ENCODE results near the gene OGFOD3.

OGFOD3 gene

DNA sequence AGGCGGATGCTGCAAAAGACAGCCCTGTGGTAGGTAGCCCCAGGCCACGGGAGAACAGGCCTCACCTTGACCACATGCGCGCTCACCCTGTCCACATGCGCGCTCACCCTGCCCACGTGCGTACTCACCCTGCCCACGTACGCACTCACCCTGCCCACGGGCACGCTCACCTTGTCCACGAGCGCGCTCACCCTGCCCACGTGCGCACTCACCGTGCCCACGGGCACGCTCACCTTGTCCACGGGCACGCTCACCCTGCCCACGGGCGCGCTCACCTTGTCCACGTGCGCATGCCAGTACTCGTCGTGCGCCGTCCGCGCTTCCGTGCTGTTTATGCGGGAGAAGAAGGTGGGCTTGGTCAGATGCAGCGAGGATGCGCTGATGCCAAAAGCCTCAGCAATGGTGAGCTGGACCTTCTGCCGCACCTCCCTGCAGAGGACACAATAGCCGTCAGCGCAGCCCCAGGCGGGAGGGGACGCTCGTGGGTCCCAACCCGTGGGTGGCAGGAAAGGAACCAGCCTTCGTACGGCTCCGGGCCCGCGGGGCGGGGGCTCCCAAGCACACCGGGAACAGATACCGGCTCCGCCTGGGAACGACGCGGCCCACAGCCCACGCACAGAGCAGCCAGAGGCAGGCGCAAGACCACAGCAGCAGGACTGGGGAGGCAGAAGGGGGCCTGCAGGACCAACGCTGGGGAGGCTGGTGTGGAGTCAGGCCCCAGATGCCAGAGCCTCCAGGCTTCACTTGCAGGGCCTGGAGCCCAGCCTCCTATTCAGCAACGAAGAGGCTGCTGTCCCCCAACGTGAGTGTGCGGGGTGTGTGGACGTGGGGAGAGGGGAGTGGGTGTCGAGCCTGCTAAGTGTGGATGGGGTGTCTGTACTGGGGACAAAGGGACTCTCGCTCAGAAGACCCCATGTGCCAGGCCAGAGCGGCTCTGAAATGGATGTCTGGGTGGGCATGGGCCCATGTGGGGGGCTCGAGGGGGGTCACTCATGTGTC is 14.4 kb downstream of the OGFOD3 start:
- DNase-seq = no peak

DNA sequence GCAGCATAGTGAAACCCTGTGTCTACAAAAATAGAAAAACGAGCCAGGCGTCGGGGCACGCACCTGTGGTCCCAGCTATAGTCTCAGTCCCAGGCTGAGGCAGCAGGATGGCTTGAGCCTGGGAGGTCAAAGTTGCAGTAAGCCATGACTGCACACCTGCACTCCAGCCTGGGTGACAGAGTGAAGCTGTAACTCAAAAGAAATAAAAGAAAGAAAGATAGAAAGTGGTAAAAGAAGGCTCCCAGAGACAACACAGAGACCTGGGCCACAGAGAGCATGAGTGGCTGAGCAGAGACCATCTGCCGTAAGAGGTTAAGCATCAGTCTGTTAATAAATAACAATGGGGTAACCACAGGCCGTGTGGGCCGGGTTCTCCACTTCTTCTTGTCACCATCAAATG is 15.5 kb downstream of the OGFOD3 start:
- no peak for DNase-seq

DNA sequence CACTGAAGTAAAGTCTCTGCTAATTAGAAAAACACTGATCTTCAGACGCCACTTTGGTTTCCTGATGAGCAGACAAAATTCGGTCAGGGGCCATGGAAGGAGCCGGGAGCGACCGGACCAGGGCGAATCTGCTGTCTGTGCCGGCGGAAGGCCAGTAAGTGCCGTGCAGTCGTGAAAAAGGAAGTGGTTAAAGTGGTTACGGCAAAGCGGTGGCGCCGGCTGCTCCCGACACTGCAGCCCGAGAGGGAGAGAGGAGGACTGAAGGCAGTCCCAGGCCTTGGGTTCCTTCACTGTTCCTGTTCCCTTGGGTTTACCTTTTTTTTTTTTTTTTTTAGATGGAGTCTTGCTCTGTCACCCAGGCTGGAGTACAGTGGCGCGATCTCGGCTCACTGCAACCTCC is 17.6 kb downstream of the OGFOD3 start:
- DNase-seq = no peak

DNA sequence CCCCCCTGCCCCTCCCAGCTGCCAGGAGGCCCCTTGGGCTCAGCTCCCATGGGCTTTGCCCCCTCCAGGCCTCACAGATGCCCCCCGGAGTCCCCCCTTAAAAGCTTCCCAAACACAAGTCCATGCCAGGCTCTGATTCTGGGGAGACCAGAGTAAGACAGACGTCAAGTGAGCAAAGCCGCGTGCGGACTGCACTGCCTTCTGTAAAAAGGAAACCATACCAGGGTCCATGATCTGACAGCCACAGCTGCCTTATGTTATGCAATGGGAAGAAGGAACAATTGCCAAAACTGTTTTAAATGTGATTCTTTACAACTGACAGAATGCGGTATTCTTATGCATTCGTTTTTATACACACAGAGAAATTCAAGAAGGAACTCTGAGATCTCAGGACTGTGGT is 18.2 kb downstream of the OGFOD3 start:
- no peak for DNase-seq

DNA sequence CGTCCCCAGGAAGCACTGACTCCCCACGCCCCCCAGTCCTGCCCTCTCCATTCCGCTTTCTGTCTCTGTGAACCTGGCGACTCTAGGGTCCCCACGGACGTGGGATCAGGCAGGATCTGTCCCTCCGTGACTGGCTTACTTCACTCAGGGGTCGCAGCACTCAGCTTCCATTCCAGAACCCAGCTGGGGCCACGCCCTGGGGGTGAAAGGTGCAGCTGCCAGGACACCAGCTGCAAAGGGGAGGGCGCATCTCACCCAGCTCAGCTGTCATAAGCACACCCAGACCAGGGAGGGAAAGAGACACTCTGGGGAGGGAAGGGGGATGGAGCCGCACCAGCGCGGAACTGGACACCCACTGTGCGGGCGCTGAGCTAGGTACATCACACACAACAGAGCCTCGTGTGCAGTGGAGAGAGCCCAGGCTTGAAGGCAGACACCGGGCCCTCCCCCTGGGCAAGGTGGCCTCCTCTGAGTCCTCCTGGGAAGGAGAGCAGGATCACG is 18.7 kb downstream of the OGFOD3 start:
- DNase-seq = peak; percentile 23 to 26

DNA sequence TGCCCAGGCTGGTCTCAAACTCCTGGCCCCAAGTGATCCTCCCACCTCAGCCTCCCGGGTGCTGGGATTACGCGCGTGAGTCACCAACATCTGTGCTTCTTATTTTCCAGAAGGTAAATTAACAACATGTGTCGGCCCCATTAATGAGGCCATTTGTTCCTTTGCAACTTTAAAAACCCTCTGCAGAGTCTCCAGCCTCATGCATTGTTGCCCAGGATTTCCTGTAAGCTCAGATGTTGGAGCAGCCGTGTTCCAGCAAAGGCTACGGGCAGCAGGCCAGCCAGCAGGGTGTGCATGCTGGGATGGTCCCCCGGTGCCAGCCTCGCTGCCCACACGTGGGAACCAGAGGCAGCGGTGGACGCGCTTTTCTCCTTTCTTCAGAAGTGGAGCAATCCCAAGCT is 19.3 kb downstream of the OGFOD3 start:
- DNase-seq = no peak

DNA sequence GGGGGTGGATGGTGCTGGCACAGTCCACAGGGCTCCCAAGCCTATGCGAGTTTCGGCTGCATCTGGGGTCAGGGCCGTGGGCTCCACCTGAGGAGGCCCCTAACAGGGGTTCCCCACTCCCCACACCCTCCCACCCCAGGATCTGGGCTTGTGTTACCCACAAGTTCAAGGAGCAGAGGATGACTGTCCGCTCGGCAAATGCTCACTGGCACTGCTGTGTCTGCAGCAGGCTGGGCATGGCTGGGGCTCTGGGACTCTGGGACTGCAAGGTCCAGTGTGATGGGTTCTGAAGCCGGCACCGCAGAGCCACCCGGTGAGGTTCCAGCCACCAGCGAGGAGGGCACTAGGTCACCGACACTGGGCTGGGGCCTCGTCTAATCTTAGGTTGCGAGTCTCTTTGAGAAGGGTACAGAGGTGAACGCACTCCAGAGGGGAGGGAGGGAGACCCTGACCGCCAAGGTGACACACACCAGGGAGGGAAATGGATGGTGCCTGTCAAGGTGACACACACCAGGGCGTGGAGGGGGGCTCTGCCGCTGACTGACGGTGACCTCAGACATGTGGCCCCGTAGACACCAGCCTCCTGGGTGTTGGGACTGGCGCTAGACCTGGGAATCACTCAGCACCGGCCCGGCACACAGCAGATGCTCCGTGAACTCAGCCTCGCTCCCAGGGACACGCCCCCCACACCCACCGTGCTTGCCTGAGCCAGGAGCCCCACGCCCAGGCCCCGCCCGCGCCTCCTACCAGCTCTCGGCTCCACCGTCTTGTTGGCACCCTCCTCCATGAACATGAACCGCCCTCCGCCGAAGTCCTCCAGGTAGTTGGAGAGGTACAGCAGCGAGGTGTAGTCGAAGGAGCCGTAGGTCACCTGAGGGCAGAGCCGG is 20.7 kb downstream of the OGFOD3 start:
- no peak for DNase-seq

DNA sequence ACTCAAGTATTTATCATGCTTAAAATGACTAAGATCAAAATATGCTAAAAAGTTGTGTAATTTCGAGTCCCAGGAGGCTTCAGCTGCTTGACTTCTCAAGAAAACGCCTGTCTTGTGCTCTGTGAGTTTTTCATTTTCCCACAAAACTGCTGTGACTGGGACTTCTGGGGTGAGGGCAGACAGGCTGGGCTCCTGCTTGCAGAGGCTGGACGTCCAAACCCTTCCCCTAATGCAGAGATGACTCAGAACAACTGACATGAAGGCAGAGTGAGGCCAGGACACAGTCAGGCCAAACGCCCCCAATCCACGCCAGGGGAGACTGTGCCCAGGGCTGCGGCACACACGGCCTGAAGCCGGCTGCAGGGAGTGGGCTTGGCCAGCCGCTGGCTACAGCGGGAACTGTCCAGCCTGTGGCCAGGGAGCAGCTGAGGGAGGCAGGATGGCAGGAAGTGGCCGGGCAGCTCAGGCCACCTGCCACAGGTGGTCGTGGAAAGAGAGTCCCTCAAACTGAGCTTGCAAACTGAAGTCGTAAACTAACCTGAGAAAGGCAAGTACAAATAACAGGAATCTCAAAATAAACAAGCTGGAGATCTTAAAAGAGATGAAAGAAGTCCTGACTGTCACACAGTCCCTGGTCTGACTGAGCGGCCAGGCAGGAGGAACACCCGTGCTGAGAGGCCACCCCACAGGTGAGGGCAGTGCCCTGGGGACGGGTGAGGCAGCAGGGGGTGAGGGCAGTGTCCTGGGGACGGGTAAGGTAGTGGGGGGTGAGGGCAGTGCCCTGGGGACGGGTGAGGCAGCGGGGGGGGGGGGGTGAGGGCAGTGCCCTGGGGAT is 21.6 kb downstream of the OGFOD3 start:
- no peak for DNase-seq

DNA sequence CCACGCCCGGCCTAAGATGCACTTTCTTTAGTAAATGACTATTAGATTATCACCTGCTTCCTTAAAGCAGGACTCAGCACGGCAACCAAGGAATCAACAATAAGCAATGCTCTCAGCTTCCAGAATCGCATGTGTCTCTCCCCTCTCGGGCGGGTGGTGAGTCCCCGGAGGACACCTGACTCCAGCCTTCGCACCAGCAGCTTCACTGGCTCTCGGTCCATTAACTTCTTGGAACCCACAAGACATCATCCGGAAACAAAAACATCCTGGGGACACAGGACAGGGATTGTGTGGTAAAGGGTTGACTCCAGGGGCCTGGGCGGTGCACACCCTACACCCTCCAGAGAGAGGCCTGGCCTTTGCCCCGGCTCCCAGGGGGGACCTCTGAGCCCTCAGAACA is 24.1 kb downstream of the OGFOD3 start:
- DNase-seq = no peak

DNA sequence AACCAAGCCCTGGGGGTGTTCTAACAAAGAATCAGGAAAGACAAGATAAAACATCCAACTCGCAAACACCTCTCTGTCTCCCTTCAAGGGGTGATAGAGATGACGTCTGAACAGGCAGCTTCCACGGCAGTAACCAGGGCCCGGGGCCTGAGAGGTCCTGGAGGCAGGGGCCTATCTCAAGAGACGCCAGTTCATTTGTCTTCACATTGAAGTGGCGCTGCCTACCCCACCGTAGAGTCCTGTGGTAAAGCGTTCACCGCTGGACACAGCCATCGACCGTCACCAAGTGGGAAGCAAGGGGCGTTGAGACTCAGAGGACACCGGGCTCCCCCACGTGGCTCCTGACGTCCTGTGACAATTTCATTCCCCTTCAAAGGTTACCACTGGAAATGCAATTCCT is 25.4 kb downstream of the OGFOD3 start:
- no peak for DNase-seq

DNA sequence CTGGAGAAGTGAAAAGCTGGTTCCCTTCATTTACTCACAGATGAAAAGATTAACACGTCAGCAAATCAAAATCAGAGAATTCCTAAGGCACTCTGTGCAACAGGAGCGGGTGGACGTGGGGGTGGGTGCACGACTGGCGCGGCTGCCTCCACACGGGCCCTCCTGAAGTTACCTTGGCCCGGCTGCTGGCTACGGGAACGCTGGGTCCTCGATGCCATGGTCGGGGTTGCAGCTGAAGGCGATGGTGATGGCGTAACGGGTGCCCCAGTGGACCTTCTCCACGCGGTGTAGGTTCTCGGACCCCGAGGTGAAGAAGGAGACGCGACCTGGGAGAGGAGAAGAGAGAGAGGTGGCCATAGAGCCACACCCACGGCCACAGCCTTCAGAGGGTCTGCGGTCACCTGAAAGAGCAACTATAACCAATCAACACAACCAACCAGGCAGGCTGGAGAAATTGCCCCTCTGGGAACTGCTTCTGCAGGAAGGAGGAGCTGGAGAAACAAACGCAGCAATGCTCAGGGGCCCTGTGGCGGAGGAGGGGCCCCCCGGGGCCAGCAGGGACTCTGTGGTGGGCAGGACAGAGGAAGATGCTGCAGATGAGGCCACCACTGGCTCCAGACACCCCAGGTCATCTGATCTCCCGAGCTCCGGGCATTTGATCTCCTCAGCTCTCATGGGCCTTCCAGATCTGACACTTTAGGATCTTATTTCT is 26.0 kb downstream of the OGFOD3 start:
- DNase-seq = no peak

DNA sequence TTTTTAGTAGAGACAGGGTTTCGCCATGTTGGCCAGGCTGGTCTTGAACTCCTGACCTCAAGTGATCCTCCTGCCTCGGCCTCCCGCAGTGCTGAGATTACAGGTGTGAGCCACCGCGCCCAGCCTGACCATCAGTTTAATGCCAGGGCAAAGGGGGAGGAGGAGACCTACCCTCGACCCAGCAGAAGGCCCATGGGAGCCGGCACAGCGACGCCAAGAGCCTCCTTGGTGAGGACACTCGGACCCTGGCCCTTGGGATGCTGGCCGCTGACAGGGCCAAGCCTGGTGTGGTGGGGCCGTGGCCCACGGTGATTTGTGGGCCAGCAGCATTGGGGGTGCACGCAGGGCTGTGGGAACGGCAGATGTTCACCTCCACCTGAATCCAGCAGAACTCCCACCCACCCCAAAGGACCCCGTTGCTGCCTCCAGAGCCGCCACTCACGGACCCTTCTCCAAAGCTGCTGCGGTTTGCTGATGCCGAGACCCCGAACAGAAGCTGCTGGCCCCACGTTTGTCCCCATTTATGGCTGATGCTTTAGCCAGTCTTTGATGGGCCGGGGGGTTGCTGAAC is 26.8 kb downstream of the OGFOD3 start:
- no peak for DNase-seq

DNA sequence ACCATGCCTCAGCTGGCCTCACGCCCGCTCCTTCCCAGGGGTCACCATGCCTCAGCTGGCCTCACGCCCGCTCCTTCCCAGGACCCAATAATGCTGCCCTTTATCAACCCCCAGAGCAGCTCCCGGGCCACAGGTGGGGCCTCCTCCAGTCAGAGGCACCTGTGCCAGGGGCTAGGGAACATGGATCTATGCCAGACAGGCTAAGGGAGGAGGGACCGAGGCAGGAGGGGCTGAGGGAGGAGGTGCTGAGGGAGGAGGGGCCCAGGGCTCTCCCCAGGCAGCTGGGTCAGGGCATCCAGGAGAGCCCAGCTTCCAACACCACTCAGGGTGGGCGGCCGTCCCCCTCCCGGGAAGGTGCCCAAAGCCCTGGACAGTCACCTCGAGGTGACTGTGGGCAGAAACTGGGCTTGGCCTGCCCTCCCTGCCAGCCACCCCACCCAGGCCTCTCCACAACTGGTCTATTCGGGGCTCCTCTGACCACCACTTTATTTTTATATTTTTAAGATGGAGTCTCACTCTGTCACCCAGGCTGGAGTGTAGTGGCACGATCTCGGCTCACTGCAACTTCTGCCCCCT is 27.4 kb downstream of the OGFOD3 start:
- DNase-seq = no peak

DNA sequence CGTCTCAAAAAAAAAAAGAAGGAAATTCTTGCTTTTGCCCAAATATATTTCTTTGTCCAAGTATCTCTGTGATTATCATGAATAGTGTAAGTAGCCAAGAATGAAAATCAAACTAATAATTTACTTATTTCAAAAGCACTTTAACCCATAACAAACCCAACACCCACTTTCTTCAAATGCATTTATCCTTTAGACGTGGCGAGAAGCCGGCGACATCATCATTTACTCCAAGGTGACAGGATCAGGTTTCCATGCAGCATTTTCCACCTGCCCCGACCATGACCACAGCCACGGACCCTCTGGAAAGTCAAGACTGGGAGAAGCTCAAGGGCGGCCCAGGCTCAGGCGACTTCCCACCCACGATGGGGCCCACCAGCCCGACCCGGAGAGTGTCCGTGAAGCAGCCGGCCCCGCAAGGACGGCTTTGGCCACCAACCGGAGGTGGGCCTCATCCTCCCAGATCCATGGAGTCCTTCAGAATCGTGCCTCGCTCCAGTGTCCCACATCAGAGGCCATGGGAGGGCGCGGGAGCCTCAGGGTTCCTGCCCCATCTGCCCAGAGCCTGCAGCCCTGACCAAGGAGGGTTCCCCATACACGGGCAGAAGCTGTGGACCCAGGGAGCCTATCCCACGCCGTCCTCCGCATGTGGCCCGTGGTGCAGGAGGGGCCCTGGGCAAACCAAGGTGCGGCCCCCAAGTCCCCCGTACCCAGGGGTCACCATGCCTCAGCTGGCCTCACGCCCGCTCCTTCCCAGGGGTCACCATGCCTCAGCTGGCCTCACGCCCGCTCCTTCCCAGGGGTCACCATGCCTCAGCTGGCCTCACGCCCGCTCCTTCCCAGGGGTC is 28.1 kb downstream of the OGFOD3 start:
- DNase-seq = no peak

DNA sequence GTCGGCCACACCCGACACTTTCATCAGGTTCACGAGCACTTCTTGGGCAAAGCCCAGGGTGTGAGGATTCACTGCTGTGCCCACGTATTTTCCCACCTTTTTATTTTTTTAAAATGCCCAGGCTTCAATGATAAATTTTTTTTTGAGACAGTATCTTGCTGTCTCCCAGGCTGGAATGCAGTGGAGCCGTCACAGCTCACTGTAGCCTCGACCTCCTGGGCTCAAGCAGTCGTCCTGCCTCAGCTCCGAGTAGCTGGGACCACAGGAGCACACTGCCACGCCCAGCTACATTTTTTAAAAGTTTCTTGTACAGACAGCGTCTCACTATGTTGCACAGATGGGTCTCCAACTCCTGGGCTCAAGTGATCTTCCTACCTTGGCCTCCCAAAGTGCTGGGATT is 29.0 kb downstream of the OGFOD3 start:
- no peak for DNase-seq

DNA sequence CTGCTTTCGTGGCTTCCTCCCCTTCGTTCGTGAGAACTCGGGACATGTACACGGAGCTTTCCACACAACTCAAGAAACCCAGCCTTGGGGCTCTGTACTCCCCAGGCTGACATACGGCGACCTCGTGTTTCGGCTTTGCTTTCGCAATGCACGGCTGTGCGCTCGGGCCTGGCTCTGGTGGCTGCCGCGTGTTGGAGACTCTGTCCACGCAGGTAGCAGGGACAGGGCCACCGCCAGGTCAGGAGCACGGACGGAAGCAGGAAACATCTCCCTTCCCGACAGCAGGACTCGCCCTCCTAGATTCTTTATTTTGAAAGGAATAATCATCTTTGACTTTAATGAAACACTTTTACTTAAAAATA is 29.5 kb downstream of the OGFOD3 start:
- DNase-seq = no peak

DNA sequence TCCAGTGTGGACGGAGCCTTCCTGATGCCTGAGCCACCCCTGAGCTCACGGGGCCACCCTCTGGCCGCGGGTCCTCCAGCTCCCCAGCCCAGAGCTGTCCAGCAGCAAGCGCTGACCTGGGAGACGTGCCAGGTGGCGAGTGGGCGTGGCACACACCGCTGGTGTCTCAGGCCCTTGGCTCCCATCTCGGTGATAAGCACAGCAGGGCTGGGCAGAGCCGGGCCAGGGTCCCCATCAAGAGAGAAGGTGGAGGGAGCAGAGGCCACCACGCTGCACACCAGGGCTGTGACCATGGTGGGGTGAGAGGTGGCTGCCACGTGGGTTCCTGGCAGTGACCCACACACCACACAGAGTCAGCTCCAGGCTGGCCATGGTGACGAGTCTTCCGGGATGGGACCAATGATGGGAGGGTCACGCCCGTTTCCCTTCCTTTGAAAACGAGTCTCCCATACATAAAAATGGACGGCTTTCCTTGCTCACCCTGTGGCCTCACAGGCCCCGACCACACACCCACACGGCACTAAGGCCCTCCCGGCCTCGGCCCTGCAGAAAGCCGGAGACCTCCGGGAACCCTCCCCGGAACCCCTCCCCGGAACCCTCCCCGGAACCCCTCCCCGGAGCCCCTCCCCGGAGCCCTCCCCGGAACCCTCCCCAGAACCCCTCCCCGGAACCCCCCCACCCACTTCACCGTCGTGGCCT is 30.0 kb downstream of the OGFOD3 start:
- no peak for DNase-seq

DNA sequence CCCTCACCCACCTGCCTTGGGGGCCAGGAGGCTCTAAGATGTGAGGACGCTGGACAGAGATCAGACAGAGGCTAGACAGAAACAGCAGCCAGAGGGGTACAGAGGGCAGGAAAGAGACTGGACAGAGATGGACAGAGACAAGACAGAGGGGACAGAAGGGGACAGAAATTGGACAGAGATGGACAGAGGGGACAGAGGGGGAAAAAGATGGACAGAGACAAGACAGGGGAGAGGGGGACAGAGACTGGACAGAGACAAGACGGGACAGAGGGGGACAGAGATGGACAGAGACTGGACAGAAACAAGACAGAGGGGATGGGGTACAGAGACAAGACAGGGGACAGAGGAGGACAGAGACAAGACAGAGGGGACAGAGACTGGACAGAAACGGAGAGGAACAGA is 30.7 kb downstream of the OGFOD3 start:
- no peak for DNase-seq

DNA sequence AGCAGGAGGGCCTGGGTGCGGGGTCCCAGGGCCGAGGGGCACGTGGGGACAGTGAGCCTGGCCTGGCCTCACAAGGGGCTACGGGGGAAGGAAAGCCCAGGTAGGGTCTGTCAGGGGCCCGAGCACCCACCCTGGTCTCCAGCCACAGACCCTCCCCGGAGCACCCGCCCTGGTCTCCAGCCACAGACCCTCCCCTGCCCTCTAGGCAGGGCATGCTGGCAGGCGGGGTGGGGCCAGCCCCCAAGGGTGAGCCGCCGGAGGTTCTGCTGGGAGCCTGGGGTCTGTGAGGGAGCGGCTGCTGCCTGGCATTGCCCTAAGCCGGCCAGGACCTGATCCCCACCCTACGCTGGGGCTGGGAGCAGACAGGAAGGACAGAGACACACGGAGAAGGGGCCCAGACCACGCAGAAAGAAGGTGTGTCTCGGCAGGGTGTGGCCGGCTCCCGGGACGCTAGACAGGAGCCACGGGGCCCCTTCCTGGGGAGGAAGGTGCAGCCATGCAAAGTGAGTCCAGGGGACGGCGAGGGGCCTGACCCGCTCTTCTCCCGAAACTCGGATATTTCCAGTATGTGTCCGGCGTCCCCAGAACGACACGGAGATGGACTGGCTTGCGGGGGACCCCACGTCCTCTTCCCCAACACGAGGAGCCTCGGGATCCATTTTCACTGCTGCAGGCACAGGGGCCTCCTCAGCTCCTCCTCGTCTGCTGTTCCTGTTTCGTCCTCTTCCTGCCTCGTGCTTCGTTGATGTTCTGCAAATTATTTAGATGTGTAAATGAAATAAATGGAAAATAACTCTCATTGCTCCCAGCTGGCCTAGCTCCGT is 31.3 kb downstream of the OGFOD3 start:
- no peak for DNase-seq

Measured in SHP77 (cell line).